ENCODE results near the gene MYO7A. TPM values are rescaled to one million over a fixed set of nuclear protein-coding genes. Genes with fewer than 3 reads are reported as not detected.

Gene MYO7A
- total and polyA plus RNA-seq, 2 donors (not counting 3 experiments of a cell fraction or from before 2014, with no cell fraction given) = 1.3 to 3.6 TPM

- no peak overlapping the region for H2AFZ ChIP-seq (ENCODE audit: low read depth, low read length)
- dilution Hi-C loops (cut with MboI; ENCODE audit: extremely low pct_ligation_motif_present, low sequenced_read_pairs) (no loop called here), intact Hi-C loops (cut with micrococcal nuclease) (no loop called here)
- no peaks in the 10 kb centered on the region for H3K9me3 ChIP-seq (replicated peaks; ENCODE audit: control insufficient read depth, insufficient read depth, low read length)
- H3K27me3 ChIP-seq (ENCODE audit: control insufficient read depth in 2 of 2, insufficient read depth in 2 of 2, low read length in 2 of 2) = no peaks in the 10 kb centered on the region
- no peak for DNase-seq (ENCODE audit: low read depth, low spot score)
- TF ChIP-seq MYC (IDR thresholded peaks at IDR 0.05; ENCODE audit: low read depth, low read length) (no peak), FOS (IDR thresholded peaks at IDR 0.05; ENCODE audit: borderline replicate concordance, insufficient read depth, low read length) (no peak), MAX (IDR thresholded peaks at IDR 0.05; ENCODE audit: insufficient read depth, insufficient read length) (no peak), POLR2A (IDR thresholded peaks at IDR 0.05; ENCODE audit: low read depth, low read length) (no peak), EZH2 (IDR thresholded peaks at IDR 0.05; ENCODE audit: borderline replicate concordance, low read depth, low read length, severe bottlenecking) (no peak), JUN (IDR thresholded peaks at IDR 0.05; ENCODE audit: borderline replicate concordance, insufficient read depth, insufficient read length, low read depth) (no peak), POLR2AphosphoS5 (IDR thresholded peaks at IDR 0.05; ENCODE audit: insufficient read depth, low read depth, low read length) (no peak)
- no peak for FAIRE-seq
- no peak overlapping the region for H3K4me2 ChIP-seq (ENCODE audit: insufficient read depth, low read length)
- H4K20me1 ChIP-seq (replicated peaks; ENCODE audit: control insufficient read depth, extremely low read depth, insufficient read depth, low read length) = no peaks in the 10 kb centered on the region
- BruUV-seq (replicated peaks) = no TSS peak
- POLR2A ChIA-PET = no interaction called here
- H3K4me1 ChIP-seq (ENCODE audit: control insufficient read depth, extremely low read depth, insufficient read depth, low read length) = peaks cover 17% of the 10 kb centered on the region
- no peaks in the 10 kb centered on the region for H3K9me1 ChIP-seq (replicated peaks; ENCODE audit: control insufficient read depth, extremely low read depth, insufficient read depth, low read length)
- H3K36me3 ChIP-seq (ENCODE audit: control insufficient read depth in 2 of 2, extremely low read depth in 1 of 2, insufficient read depth in 2 of 2, low read length in 2 of 2) = no peaks in the 10 kb centered on the region
- H3K27ac ChIP-seq (ENCODE audit: insufficient read depth, low read depth, low read length) = no peak overlapping the region
- no peaks in the 10 kb centered on the region for H3K79me2 ChIP-seq (ENCODE audit: control insufficient read depth, insufficient read depth, low read length)
- CTCF ChIA-PET = interaction anchor here (1.1 to 9.1 kb wide), 8 partner anchors 8 to 62 kb away, joined by 3 to 89 read pairs (median 5); partner anchors contain the start of gene MYO7A
- H3K9ac ChIP-seq (replicated peaks; ENCODE audit: extremely low read depth, insufficient read depth, low read length) = no peak overlapping the region
- no peak overlapping the region for H3K4me3 ChIP-seq (replicated peaks in 1 of 3; ENCODE audit: insufficient read depth in 1 of 3, low read depth in 1 of 3, low read length in 3 of 3)
Observed at GRCh38 chr11:77106759-77107158, 21.3 kb upstream of the MYO7A start.

GRCh38 chr11:77107950-77108349, 20.1 kb upstream of the MYO7A start:
- TF ChIP-seq POLR2AphosphoS5 (IDR thresholded peaks at IDR 0.05; ENCODE audit: insufficient read depth, low read depth, low read length) (no peak), MAX (IDR thresholded peaks at IDR 0.05; ENCODE audit: insufficient read depth, insufficient read length) (no peak), GATA2 (IDR thresholded peaks at IDR 0.05; ENCODE audit: insufficient read depth, insufficient read length, low read depth, low read length) (no peak), POLR2A (IDR thresholded peaks at IDR 0.05; ENCODE audit: low read depth, low read length) (no peak), EZH2 (IDR thresholded peaks at IDR 0.05; ENCODE audit: borderline replicate concordance, low read depth, low read length, severe bottlenecking) (no peak)
- Histone ChIP-seq H3K27ac (ENCODE audit: insufficient read depth, low read depth, low read length) (no peak overlapping the region), H4K20me1 (replicated peaks; ENCODE audit: control insufficient read depth, extremely low read depth, insufficient read depth, low read length) (no peaks in the 10 kb centered on the region), H2AFZ (ENCODE audit: low read depth, low read length) (no peak overlapping the region), H3K27me3 (ENCODE audit: control insufficient read depth in 2 of 2, insufficient read depth in 2 of 2, low read length in 2 of 2) (no peaks in the 10 kb centered on the region), H3K9me3 (replicated peaks; ENCODE audit: control insufficient read depth, insufficient read depth, low read length) (no peaks in the 10 kb centered on the region), H3K9ac (replicated peaks; ENCODE audit: extremely low read depth, insufficient read depth, low read length) (no peak overlapping the region), H3K36me3 (ENCODE audit: control insufficient read depth in 2 of 2, extremely low read depth in 1 of 2, insufficient read depth in 2 of 2, low read length in 2 of 2) (no peaks in the 10 kb centered on the region), H3K4me3 (replicated peaks in 1 of 3; ENCODE audit: insufficient read depth in 1 of 3, low read depth in 1 of 3, low read length in 3 of 3) (no peak overlapping the region), H3K4me1 (ENCODE audit: control insufficient read depth, extremely low read depth, insufficient read depth, low read length) (peaks cover 17% of the 10 kb centered on the region), H3K4me2 (ENCODE audit: insufficient read depth, low read length) (no peak overlapping the region), H3K79me2 (ENCODE audit: control insufficient read depth, insufficient read depth, low read length) (no peaks in the 10 kb centered on the region), H3K9me1 (replicated peaks; ENCODE audit: control insufficient read depth, extremely low read depth, insufficient read depth, low read length) (no peaks in the 10 kb centered on the region)
- intact Hi-C loops (cut with micrococcal nuclease) = no loop called here
- ChIA-PET POLR2A (no interaction called here), CTCF (interaction anchor here (0.7 to 9.1 kb wide), 9 partner anchors 14 to 440 kb away, joined by 3 to 89 read pairs (median 5); partner anchors contain the start of gene MYO7A)
- dilution Hi-C loops (cut with MboI; ENCODE audit: extremely low pct_ligation_motif_present, low sequenced_read_pairs) = no loop called here
- peak; percentile 8 for FAIRE-seq
- no TSS peak for BruUV-seq (replicated peaks)
- peak; percentile 60 for DNase-seq (ENCODE audit: low read depth, low spot score)

All from endothelial cell of umbilical vein (primary cell).